Measurements from ENCODE around the gene ZNF496.

Gene ZNF496

GRCh38 chr1:247298701-247299100 lies 33.0 kb downstream of the ZNF496 start:
- H3K4me3 ChIP-seq (ENCODE audit: low read length): no peak overlapping the region
- no peak overlapping the region for H3K4me2 ChIP-seq (ENCODE audit: low read depth, low read length)
- H3F3A ChIP-seq (ENCODE audit: insufficient read depth, low read length): no peaks in the 10 kb centered on the region
- no peaks in the 10 kb centered on the region for H3K36me3 ChIP-seq (replicated peaks; ENCODE audit: insufficient read depth, low read length)
- TF ChIP-seq EZH2phosphoT487 (IDR thresholded peaks at IDR 0.05; ENCODE audit: low read length) (no peak), CTCF (IDR thresholded peaks at IDR 0.05; ENCODE audit: low read length) (no peak), EZH2 (optimal IDR thresholded peaks at IDR 0.05; ENCODE audit: low read depth, low read length) (no peak)
- no peaks in the 10 kb centered on the region for H3K9me2 ChIP-seq (replicated peaks; ENCODE audit: insufficient read depth, low read length)
- H3K79me2 ChIP-seq (ENCODE audit: low read length): no peaks in the 10 kb centered on the region
- no peak overlapping the region for H2AFZ ChIP-seq (ENCODE audit: low read length)
- no peaks in the 10 kb centered on the region for H3K4me1 ChIP-seq (ENCODE audit: low read length)
- no peak overlapping the region for H3K9ac ChIP-seq (ENCODE audit: low read length)
- H4K20me1 ChIP-seq (ENCODE audit: insufficient read depth, low read length): no peaks in the 10 kb centered on the region
- H3K9me3 ChIP-seq (replicated peaks; ENCODE audit: insufficient read depth, low read length): no peaks in the 10 kb centered on the region
- H3K27me3 ChIP-seq (replicated peaks; ENCODE audit: insufficient read depth, low read length): no peaks in the 10 kb centered on the region
- DNase-seq: no peak
- no peak overlapping the region for H3K27ac ChIP-seq (ENCODE audit: low read length)

- Histone ChIP-seq H3K27me3 (replicated peaks; ENCODE audit: insufficient read depth, low read length) (no peaks in the 10 kb centered on the region), H3K9me3 (replicated peaks; ENCODE audit: insufficient read depth, low read length) (no peaks in the 10 kb centered on the region), H3K4me2 (ENCODE audit: low read depth, low read length) (no peak overlapping the region), H2AFZ (ENCODE audit: low read length) (no peak overlapping the region), H3K27ac (ENCODE audit: low read length) (no peak overlapping the region), H3K79me2 (ENCODE audit: low read length) (no peaks in the 10 kb centered on the region), H3F3A (ENCODE audit: insufficient read depth, low read length) (no peaks in the 10 kb centered on the region), H3K4me3 (ENCODE audit: low read length) (no peak overlapping the region), H3K36me3 (replicated peaks; ENCODE audit: insufficient read depth, low read length) (no peaks in the 10 kb centered on the region), H4K20me1 (ENCODE audit: insufficient read depth, low read length) (no peaks in the 10 kb centered on the region), H3K9me2 (replicated peaks; ENCODE audit: insufficient read depth, low read length) (no peaks in the 10 kb centered on the region), H3K4me1 (ENCODE audit: low read length) (no peaks in the 10 kb centered on the region), H3K9ac (ENCODE audit: low read length) (no peak overlapping the region)
- TF ChIP-seq EZH2 (optimal IDR thresholded peaks at IDR 0.05; ENCODE audit: low read depth, low read length) (no peak), CTCF (IDR thresholded peaks at IDR 0.05; ENCODE audit: low read length) (no peak), EZH2phosphoT487 (IDR thresholded peaks at IDR 0.05; ENCODE audit: low read length) (no peak)
- DNase-seq: no peak
Observed at GRCh38 chr1:247298124-247298481, 33.6 kb downstream of the ZNF496 start.

- no peaks in the 10 kb centered on the region for H3K9me2 ChIP-seq (replicated peaks; ENCODE audit: insufficient read depth, low read length)
- H3K27ac ChIP-seq (ENCODE audit: low read length): no peak overlapping the region
- H3K9ac ChIP-seq (ENCODE audit: low read length): no peak overlapping the region
- no peaks in the 10 kb centered on the region for H3K27me3 ChIP-seq (replicated peaks; ENCODE audit: insufficient read depth, low read length)
- no peak overlapping the region for H3K4me2 ChIP-seq (ENCODE audit: low read depth, low read length)
- H4K20me1 ChIP-seq (ENCODE audit: insufficient read depth, low read length): no peaks in the 10 kb centered on the region
- no peaks in the 10 kb centered on the region for H3F3A ChIP-seq (ENCODE audit: insufficient read depth, low read length)
- H3K9me3 ChIP-seq (replicated peaks; ENCODE audit: insufficient read depth, low read length): no peaks in the 10 kb centered on the region
- H3K4me3 ChIP-seq (ENCODE audit: low read length): no peak overlapping the region
- no peaks in the 10 kb centered on the region for H3K36me3 ChIP-seq (replicated peaks; ENCODE audit: insufficient read depth, low read length)
- no peak overlapping the region for H2AFZ ChIP-seq (ENCODE audit: low read length)
- no peaks in the 10 kb centered on the region for H3K79me2 ChIP-seq (ENCODE audit: low read length)
- no peak for DNase-seq
- TF ChIP-seq EZH2phosphoT487 (IDR thresholded peaks at IDR 0.05; ENCODE audit: low read length): no peak
- no peak for TF ChIP-seq CTCF (IDR thresholded peaks at IDR 0.05; ENCODE audit: low read length)
- TF ChIP-seq EZH2 (optimal IDR thresholded peaks at IDR 0.05; ENCODE audit: low read depth, low read length): no peak
- H3K4me1 ChIP-seq (ENCODE audit: low read length): no peaks in the 10 kb centered on the region
Observed at GRCh38 chr1:247297263-247298123, 34.2 kb downstream of the ZNF496 start.
